ENCODE data around the gene ABCB11. TPM values are rescaled to one million over a fixed set of nuclear protein-coding genes. Genes with fewer than 3 reads are reported as not detected.

Gene ABCB11
- total RNA-seq, 1 donor from 2014 or later, result not detected

DNA sequence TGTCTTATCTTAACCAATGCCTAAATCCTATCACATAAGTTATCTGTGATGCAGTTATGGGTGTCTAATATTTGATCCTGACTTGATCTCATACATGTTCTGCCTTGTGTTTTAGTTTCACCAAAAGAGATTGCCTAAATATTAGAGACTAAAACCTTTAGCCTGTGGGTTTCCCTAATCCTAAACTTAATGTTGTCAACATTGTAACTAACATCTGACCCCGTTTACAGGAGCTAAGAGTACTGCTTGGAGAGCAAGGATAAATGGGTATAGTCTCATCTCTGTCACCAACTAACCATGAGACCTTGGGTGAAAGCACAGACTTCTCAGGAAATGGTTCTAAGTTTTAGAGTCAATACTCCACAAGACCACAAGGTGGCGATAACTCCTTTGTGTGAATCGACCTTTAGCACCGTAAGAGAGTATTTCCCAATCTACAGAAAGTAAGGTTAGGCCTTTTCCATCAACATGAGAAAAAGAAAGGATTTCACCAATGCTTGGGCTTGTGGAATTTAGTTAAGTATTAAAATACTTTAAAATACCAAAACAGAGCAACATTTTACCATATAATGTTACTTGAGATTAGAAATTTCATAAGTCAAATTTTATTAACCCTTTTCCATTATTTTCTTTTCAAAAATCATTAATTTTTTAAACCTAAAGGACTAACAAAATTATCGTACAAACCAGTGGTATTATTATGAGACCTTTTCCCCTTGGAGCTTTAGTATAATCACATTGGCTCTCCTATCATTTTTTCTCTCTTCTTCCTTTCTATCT lies 69.5 kb downstream of the ABCB11 start:
- TF ChIP-seq, protein P1, sequence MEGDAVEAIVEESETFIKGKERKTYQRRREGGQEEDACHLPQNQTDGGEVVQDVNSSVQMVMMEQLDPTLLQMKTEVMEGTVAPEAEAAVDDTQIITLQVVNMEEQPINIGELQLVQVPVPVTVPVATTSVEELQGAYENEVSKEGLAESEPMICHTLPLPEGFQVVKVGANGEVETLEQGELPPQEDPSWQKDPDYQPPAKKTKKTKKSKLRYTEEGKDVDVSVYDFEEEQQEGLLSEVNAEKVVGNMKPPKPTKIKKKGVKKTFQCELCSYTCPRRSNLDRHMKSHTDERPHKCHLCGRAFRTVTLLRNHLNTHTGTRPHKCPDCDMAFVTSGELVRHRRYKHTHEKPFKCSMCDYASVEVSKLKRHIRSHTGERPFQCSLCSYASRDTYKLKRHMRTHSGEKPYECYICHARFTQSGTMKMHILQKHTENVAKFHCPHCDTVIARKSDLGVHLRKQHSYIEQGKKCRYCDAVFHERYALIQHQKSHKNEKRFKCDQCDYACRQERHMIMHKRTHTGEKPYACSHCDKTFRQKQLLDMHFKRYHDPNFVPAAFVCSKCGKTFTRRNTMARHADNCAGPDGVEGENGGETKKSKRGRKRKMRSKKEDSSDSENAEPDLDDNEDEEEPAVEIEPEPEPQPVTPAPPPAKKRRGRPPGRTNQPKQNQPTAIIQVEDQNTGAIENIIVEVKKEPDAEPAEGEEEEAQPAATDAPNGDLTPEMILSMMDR (IDR thresholded peaks at IDR 0.05; ENCODE audit: partially characterized antibody, unreplicated experiment), result peak; percentile 91
- no peaks in the 10 kb centered on the region for H3K27me3 Mint-ChIP-seq (ENCODE audit: unreplicated experiment)
- no peaks in the 10 kb centered on the region for H3K36me3 Mint-ChIP-seq (ENCODE audit: unreplicated experiment)
- DNase-seq, result no peak
- no peak overlapping the region for H3K27ac Mint-ChIP-seq (ENCODE audit: unreplicated experiment)
- no peaks in the 10 kb centered on the region for H3K4me1 Mint-ChIP-seq (ENCODE audit: low read depth, unreplicated experiment)
- H3K9me3 Mint-ChIP-seq (ENCODE audit: unreplicated experiment), result no peaks in the 10 kb centered on the region
- no peak overlapping the region for H3K4me3 Mint-ChIP-seq (ENCODE audit: unreplicated experiment)

DNA sequence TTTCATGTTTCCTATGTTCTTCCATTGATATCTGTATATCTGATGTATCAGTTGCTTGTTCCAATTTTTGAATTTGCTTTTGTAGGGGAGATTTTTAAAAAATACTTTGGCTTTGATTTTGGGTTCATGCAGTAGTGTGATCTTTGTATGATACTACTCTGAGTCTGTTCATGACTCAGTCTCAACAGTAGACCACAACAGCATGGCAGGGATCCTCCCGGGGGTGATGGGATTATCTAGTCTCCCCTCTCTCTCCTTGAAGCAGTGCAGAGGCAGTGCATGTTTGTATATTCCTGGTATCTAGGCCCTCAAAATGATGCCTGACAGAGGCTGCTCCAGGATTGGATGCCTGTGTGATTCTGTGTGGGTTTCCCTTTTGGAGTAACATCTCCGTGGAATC lies 74.7 kb downstream of the ABCB11 start:
- no peak overlapping the region for H3K27ac Mint-ChIP-seq (ENCODE audit: unreplicated experiment)
- no peaks in the 10 kb centered on the region for H3K9me3 Mint-ChIP-seq (ENCODE audit: unreplicated experiment)
- no peak overlapping the region for H3K4me3 Mint-ChIP-seq (ENCODE audit: unreplicated experiment)
- H3K4me1 Mint-ChIP-seq (ENCODE audit: low read depth, unreplicated experiment), result no peaks in the 10 kb centered on the region
- TF ChIP-seq, protein P1 (IDR thresholded peaks at IDR 0.05; ENCODE audit: partially characterized antibody, unreplicated experiment), result no peak
- H3K27me3 Mint-ChIP-seq (ENCODE audit: unreplicated experiment), result no peaks in the 10 kb centered on the region
- no peaks in the 10 kb centered on the region for H3K36me3 Mint-ChIP-seq (ENCODE audit: unreplicated experiment)
- DNase-seq, result no peak

DNA sequence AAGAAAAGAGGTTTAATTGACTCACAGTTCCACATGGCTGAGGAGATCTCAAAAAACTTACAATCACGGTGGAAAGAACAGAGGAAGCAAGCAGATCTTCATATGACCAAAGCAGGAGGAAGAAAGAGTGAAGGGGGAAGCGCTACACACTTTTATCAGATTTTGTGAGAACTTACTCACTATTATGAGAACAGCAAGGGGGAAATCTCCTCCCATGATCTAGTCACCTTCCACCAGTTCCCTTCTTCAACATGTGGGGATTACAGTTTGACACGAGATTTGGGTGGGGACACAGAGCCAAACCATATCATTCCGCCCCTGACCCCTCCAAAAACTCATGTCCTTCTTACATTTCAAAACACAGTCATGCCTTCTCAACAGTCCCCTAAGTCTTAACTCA lies 75.8 kb downstream of the ABCB11 start:
- Mint-ChIP-seq H3K4me3 (ENCODE audit: unreplicated experiment) (no peak overlapping the region), H3K27ac (ENCODE audit: unreplicated experiment) (no peak overlapping the region), H3K9me3 (ENCODE audit: unreplicated experiment) (no peaks in the 10 kb centered on the region), H3K4me1 (ENCODE audit: low read depth, unreplicated experiment) (no peaks in the 10 kb centered on the region), H3K36me3 (ENCODE audit: unreplicated experiment) (no peaks in the 10 kb centered on the region), H3K27me3 (ENCODE audit: unreplicated experiment) (no peaks in the 10 kb centered on the region)
- TF ChIP-seq, protein P1 (IDR thresholded peaks at IDR 0.05; ENCODE audit: partially characterized antibody, unreplicated experiment), result no peak
- DNase-seq, result no peak

DNA sequence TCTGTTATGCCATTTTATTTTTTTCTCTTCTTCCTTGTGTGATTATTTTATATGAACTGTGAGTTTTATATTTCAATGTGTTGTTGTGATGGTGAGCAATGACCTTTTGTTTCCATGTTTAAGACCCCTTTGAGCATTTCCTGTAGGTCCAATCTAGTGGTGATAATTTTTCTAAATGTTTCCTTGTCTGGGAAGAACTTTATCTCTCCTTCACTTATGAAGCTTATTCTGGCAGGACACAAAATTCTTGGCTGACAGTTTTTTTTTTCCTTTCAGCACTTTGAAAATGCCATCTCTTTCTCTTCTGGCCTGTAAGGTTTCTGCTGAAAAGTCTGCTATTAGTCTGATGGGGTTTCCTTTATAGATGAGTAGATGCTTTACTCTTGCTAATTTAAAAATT lies 76.9 kb downstream of the ABCB11 start:
- no peaks in the 10 kb centered on the region for H3K36me3 Mint-ChIP-seq (ENCODE audit: unreplicated experiment)
- no peaks in the 10 kb centered on the region for H3K9me3 Mint-ChIP-seq (ENCODE audit: unreplicated experiment)
- no peaks in the 10 kb centered on the region for H3K27me3 Mint-ChIP-seq (ENCODE audit: unreplicated experiment)
- H3K4me1 Mint-ChIP-seq (ENCODE audit: low read depth, unreplicated experiment), result no peaks in the 10 kb centered on the region
- no peak overlapping the region for H3K4me3 Mint-ChIP-seq (ENCODE audit: unreplicated experiment)
- TF ChIP-seq, protein P1 (IDR thresholded peaks at IDR 0.05; ENCODE audit: partially characterized antibody, unreplicated experiment), result no peak
- no peak for DNase-seq
- no peak overlapping the region for H3K27ac Mint-ChIP-seq (ENCODE audit: unreplicated experiment)

DNA sequence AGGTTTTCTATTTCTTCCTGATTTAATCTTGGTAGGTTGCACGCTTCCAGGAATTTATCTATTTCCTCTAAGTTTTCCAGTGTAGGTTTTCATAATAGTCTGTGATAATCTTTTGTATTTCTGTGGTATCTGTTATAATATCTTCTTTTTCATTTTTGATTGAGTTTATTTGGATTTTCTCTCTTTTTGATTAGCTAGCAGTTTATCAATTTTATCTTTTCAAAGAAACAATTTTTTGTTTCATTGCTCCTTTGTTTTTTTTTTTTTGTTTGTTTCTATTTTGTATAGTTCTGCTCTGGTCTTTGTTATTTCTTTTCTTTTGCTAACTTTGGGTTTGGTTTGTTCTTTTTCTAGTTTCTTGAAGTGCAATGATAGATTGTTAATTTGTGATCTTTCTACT lies 78.7 kb downstream of the ABCB11 start:
- no peaks in the 10 kb centered on the region for H3K9me3 Mint-ChIP-seq (ENCODE audit: unreplicated experiment)
- no peak overlapping the region for H3K27ac Mint-ChIP-seq (ENCODE audit: unreplicated experiment)
- TF ChIP-seq, protein P1 (IDR thresholded peaks at IDR 0.05; ENCODE audit: partially characterized antibody, unreplicated experiment), result no peak
- H3K4me3 Mint-ChIP-seq (ENCODE audit: unreplicated experiment), result no peak overlapping the region
- no peak for DNase-seq
- H3K27me3 Mint-ChIP-seq (ENCODE audit: unreplicated experiment), result no peaks in the 10 kb centered on the region
- no peaks in the 10 kb centered on the region for H3K36me3 Mint-ChIP-seq (ENCODE audit: unreplicated experiment)
- H3K4me1 Mint-ChIP-seq (ENCODE audit: low read depth, unreplicated experiment), result no peaks in the 10 kb centered on the region
